ENCODE measurements around the gene HABP4.

HABP4 gene

DNA sequence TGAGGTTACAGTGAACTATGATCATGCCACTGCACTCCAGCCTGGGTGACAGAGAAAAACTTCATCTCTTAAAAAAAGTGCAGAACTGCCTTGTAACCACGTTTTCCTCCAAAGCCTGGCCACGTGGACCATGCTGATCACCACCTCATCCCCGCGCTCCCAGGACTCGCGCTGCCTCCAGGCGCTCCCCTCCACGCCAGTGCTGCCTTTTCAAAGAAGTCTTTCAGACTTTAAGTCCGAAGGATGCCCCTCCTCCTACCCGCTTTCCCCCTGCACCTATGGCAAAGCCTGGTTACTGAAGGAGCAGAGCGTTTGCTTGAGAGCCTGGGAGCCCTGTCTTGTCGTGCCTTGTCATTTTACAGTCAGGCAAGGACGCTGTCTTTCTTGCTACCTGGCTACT, 43.8 kb downstream of the HABP4 start:
- TF ChIP-seq, protein P1, sequence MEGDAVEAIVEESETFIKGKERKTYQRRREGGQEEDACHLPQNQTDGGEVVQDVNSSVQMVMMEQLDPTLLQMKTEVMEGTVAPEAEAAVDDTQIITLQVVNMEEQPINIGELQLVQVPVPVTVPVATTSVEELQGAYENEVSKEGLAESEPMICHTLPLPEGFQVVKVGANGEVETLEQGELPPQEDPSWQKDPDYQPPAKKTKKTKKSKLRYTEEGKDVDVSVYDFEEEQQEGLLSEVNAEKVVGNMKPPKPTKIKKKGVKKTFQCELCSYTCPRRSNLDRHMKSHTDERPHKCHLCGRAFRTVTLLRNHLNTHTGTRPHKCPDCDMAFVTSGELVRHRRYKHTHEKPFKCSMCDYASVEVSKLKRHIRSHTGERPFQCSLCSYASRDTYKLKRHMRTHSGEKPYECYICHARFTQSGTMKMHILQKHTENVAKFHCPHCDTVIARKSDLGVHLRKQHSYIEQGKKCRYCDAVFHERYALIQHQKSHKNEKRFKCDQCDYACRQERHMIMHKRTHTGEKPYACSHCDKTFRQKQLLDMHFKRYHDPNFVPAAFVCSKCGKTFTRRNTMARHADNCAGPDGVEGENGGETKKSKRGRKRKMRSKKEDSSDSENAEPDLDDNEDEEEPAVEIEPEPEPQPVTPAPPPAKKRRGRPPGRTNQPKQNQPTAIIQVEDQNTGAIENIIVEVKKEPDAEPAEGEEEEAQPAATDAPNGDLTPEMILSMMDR (IDR thresholded peaks at IDR 0.05), result no peak
- Histone ChIP-seq H3K27me3 (no peaks in the 10 kb centered on the region), H3K9me3 (no peaks in the 10 kb centered on the region), H3K27ac (peak overlapping the region in 1 of 2 donors; percentile 30), H3K4me1 (peaks cover 0 to 22% (median 6%) of the 10 kb centered on the region in 4 donors), H3K4me3 (no peak overlapping the region), H3K36me3 (peaks cover 28 to 65% (median 64%) of the 10 kb centered on the region in 3 donors)
- intact Hi-C loops (cut with DNase I; ENCODE audit: low total_unique reads), result no loop called here
- DNase-seq, result no peak

DNA sequence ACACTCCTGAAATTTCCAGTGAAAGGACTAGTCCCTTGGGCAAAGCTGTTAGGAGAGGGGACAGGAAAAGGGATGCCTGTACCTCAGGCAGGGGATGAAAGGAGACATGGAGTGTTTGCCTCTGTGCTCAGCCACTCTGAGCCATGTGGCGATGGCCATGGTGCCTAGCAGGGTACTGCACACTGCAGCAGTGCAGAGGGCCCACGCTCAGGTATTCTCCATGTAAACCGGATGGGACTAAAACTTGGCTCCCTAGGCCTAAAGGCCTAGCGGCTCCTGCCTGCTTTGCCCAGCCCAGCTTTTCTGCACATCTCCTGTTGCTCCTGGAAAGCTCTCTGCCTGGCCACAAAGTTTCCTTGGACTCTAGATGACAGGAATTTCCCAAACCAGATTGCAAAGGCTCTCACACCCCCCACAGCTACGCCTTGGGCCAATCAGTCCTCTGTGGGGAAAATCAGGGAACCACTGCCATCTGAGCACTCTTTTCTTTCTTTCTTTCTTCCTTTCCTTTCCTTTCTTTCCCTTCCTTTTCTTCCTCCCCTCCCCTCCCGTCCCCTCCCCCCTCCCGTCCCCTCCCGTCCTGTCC, 44.3 kb downstream of the HABP4 start:
- intact Hi-C loops (cut with DNase I; ENCODE audit: low total_unique reads), result no loop called here
- TF ChIP-seq, protein P1 (IDR thresholded peaks at IDR 0.05), result no peak
- Histone ChIP-seq H3K4me3 (no peak overlapping the region), H3K27me3 (no peaks in the 10 kb centered on the region), H3K27ac (peak overlapping the region in 1 of 2 donors; percentile 30), H3K9me3 (no peaks in the 10 kb centered on the region), H3K4me1 (peaks cover 0 to 20% (median 5%) of the 10 kb centered on the region in 4 donors), H3K36me3 (peaks cover 28 to 62% (median 60%) of the 10 kb centered on the region in 3 donors)
- peak in 1 of 2 donors; percentile 48 for DNase-seq

DNA sequence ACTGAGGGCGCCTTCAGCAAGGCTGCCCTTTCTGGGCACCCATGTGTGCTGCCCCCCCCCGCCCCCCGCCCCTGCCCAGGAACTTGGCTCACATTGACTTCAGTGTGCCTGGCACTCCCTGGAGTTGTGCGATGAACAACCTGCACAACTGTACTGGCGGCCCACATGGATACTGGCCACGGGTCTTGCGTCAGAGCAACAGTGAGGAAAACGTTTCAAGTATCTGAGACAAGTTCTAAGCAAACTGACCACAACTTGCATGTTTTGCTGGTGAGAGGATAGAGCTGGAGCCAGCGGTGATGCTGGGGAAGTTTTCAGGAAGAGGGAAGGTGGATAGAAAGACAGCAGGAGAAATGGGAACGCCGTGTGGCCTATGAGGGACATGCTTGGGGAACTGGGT, 45.4 kb downstream of the HABP4 start:
- TF ChIP-seq, protein P1 (IDR thresholded peaks at IDR 0.05), result no peak
- H3K36me3 ChIP-seq, result peaks cover 18 to 57% (median 49%) of the 10 kb centered on the region in 3 donors
- H3K27ac ChIP-seq, result no peak overlapping the region
- no peaks in the 10 kb centered on the region for H3K9me3 ChIP-seq
- peak in 1 of 2 donors; percentile 63 for DNase-seq
- H3K27me3 ChIP-seq, result no peaks in the 10 kb centered on the region
- H3K4me3 ChIP-seq, result no peak overlapping the region
- intact Hi-C loops (cut with DNase I; ENCODE audit: low total_unique reads), result no loop called here
- peaks cover 0 to 20% (median 5%) of the 10 kb centered on the region in 4 donors for H3K4me1 ChIP-seq

DNA sequence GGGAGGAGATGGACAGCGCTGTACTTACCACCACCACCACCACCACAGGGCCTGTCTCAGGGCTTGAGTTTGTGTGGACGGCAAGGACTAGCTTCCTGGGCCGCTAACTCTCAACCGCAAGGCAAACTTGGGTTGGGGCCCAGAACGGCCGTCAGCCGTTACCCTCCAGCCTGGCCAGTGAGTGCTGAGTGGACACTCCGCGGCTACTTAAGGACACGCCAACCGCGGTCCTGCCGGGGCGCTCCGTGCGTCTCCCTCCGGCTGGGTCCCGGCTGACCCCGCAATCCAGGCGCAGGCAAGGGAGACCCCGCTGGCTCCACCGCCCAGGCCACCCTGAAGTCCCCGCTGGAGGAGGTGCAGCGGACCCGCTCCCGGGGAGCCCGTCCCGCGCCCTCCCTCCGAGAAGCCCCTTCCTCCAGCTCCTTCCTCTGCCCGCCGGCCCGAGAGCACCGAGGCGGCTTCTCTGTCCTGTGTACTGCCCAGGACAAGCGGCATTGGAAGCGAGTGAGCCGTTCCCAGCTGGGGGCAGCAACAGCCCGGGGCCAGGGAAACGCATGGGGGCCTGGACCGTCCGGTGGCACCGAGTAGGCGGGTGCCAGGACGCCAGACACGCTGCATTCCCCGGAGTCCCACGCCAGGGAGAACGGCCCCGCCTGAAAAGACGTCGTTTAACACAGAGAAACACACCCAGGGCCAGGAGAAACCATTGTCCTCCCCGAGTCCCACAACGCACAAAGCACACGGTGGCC, 46.6 kb downstream of the HABP4 start:
- Histone ChIP-seq H3K9me3 (no peaks in the 10 kb centered on the region), H3K4me1 (peaks cover 0 to 24% (median 7%) of the 10 kb centered on the region in 4 donors), H3K36me3 (peaks cover 13 to 45% (median 38%) of the 10 kb centered on the region in 3 donors), H3K4me3 (no peak overlapping the region), H3K27ac (no peak overlapping the region), H3K27me3 (no peaks in the 10 kb centered on the region)
- DNase-seq, result peak in 1 of 2 donors; percentile 60
- TF ChIP-seq, protein P1 (IDR thresholded peaks at IDR 0.05), result no peak
- intact Hi-C loops (cut with DNase I; ENCODE audit: low total_unique reads), result no loop called here

DNA sequence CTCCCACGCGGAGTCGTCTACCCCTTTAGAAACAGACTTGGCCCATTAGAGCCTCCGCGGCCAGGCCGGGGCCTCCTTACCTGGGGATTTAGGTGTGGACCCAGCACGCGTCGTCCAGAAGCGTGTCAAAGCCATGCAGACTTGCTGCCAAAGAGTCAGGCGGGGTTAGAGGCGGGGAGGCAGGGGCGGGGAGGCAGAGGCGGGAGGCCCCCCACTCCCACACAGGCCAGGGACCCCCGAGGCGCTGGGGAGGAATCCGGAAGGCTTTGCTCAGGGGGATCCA, 47.1 kb downstream of the HABP4 start:
- H3K4me3 ChIP-seq, result no peak overlapping the region
- no peaks in the 10 kb centered on the region for H3K27me3 ChIP-seq
- DNase-seq, result peak in 1 of 2 donors; percentile 64
- H3K4me1 ChIP-seq, result peaks cover 0 to 24% (median 12%) of the 10 kb centered on the region in 4 donors
- TF ChIP-seq, protein P1 (IDR thresholded peaks at IDR 0.05), result no peak
- no peak overlapping the region for H3K27ac ChIP-seq
- H3K9me3 ChIP-seq, result no peaks in the 10 kb centered on the region
- H3K36me3 ChIP-seq, result peaks cover 8 to 39% (median 34%) of the 10 kb centered on the region in 3 donors
- intact Hi-C loops (cut with DNase I; ENCODE audit: low total_unique reads), result no loop called here

Measured in tibial artery (tissue), 4 donors.